ENCODE measurements around the gene NRXN3.

NRXN3 gene

DNA sequence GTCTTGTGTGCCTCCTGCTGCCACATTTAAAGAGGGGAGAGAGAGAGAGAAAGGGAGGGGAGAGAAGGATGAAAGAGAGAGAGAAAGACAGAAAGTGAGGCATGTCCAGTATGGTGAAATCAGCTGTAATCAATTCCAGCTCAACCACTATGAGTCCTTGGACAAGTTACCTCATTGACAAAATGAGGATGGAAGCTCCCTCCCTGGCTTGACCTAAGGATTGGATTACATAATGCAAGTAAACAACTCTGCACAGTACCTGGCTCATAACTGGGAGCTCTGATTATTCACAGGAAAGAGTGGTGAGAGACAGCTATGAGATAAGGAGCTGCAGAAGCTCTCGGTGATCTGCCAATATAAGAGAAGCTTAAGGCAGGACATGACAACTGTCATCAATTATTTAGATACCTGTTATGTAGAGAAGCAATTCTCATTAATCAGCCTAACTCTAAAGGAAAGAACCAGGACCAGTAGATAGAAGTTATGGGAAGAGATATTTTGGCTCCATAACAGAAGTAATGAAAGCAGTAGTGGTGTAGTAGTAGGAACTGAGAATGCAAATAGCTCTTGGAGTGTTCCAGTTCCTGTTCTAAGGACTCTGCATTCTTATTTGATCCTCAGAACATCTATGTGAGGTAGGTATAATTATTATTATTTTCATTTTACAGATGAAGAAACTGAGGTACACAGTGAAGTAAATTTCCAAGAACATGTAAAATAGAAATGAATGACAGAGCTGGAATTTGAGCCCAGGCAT is 1249.6 kb downstream of the NRXN3 start:
- DNase-seq (ENCODE audit: extremely low spot score), result no peak
- POLR2A ChIA-PET, result no interaction called here
- TF ChIP-seq, protein P1, sequence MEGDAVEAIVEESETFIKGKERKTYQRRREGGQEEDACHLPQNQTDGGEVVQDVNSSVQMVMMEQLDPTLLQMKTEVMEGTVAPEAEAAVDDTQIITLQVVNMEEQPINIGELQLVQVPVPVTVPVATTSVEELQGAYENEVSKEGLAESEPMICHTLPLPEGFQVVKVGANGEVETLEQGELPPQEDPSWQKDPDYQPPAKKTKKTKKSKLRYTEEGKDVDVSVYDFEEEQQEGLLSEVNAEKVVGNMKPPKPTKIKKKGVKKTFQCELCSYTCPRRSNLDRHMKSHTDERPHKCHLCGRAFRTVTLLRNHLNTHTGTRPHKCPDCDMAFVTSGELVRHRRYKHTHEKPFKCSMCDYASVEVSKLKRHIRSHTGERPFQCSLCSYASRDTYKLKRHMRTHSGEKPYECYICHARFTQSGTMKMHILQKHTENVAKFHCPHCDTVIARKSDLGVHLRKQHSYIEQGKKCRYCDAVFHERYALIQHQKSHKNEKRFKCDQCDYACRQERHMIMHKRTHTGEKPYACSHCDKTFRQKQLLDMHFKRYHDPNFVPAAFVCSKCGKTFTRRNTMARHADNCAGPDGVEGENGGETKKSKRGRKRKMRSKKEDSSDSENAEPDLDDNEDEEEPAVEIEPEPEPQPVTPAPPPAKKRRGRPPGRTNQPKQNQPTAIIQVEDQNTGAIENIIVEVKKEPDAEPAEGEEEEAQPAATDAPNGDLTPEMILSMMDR (IDR thresholded peaks at IDR 0.05; ENCODE audit: control extremely low read depth, extremely low read depth, low read depth, missing control alignments), result no peak
- CTCF ChIA-PET, result interaction anchor here (0.7 to 1.2 kb wide), 3 partner anchors 12 to 16 kb away, joined by 3 read pairs; no protein-coding TSS in a partner anchor

DNA sequence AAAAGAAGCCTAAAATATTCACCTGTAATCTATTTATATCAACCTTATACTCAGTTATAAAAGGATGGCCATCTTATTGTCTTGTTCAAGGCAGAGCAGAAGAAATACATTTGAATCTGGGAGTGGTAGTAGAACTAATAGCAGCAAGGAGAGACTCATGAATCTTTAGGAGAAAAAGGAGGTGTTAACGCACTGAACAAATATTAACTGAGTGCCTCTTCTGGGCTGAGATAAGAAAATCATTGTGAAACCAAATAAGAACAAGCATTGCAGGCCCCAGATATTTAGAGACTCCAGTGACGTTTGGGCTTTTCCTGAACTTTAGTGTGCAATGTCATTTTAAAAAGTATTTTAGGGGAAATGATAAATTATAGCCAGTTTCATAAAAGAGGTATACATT is 1250.6 kb downstream of the NRXN3 start:
- DNase-seq (ENCODE audit: extremely low spot score), result no peak
- ChIA-PET POLR2A (no interaction called here), CTCF (interaction anchor here (1.2 kb wide), 1 partner anchor 16 kb away, joined by 3 read pairs; no protein-coding TSS in a partner anchor)
- TF ChIP-seq, protein P1 (IDR thresholded peaks at IDR 0.05; ENCODE audit: control extremely low read depth, extremely low read depth, low read depth, missing control alignments), result no peak

DNA sequence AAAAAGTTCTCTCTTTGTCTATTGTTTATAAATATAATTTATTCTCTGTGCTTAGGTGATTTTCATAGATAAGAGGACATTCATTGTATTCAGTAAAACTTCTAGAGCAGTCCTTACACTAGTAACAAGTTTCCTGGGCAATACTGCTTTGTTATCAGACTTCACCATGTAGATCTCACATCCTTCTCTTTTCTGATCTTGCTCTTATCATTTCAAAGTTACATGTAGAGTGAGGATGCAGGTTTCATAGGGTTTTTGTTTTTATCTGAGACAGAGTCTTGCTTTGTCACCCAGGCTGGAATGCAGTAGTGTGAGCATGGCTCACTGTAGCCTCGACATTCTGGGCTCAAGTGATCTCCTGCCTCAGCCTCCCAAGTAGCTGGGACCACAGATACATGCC is 1251.6 kb downstream of the NRXN3 start:
- CTCF ChIA-PET, result no interaction called here
- POLR2A ChIA-PET, result no interaction called here
- DNase-seq (ENCODE audit: extremely low spot score), result no peak
- TF ChIP-seq, protein P1 (IDR thresholded peaks at IDR 0.05; ENCODE audit: control extremely low read depth, extremely low read depth, low read depth, missing control alignments), result no peak

DNA sequence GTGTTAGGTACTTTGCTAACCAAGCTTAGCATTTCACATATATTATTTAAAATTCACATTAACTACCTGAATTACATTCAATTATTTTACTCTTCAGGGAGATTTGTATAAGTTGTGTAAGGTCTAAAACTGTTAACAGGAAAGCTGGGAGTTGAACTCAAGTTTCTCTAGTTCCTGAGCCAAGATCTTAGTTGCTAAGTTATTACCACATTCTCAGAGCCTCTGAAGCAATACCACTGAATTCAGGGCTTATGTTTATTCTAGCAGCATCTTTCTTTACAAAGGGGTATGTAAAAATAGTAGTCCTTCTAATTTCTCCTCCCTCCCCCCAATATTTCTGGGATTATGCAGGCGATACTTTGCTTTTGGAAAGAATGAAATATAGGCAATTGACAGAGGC is 1254.3 kb downstream of the NRXN3 start:
- ChIA-PET CTCF (no interaction called here), POLR2A (no interaction called here)
- DNase-seq (ENCODE audit: extremely low spot score), result no peak
- TF ChIP-seq, protein P1 (IDR thresholded peaks at IDR 0.05; ENCODE audit: control extremely low read depth, extremely low read depth, low read depth, missing control alignments), result no peak

DNA sequence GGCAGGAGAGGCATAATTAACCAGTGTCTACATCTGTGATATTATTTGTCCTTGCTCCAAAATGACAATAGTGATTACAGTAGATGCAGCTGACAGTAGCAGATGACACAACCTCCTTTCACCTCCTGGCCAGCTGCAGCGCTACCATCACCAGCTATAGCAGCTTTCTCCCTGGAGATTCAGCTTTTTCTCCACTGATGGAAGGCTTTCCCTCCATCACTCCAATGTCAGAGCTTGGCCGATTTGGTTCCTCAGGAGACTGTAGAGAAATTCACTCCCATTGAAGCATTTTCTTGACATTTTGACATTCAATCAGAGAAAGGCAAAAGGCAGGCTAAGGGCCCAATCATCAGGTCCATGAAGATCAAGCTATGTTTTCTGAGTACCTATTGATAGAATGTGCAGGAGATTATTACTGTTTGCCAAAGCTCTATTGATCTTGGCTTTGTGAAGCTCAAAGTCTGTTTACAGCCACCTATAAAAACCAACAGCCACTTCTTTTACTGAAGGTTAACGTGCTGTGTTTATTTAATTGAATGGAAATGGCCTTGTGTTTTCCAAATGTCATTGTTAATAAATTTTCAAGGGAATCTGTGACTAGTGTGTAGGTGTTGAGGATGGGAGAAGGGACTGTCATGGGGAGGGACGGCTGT is 1256.1 kb downstream of the NRXN3 start:
- TF ChIP-seq, protein P1 (IDR thresholded peaks at IDR 0.05; ENCODE audit: control extremely low read depth, extremely low read depth, low read depth, missing control alignments), result no peak
- CTCF ChIA-PET, result interaction anchor here (0.9 kb wide), 1 partner anchor 20 kb away, joined by 3 read pairs; no protein-coding TSS in a partner anchor
- POLR2A ChIA-PET, result no interaction called here
- no peak for DNase-seq (ENCODE audit: extremely low spot score)

DNA sequence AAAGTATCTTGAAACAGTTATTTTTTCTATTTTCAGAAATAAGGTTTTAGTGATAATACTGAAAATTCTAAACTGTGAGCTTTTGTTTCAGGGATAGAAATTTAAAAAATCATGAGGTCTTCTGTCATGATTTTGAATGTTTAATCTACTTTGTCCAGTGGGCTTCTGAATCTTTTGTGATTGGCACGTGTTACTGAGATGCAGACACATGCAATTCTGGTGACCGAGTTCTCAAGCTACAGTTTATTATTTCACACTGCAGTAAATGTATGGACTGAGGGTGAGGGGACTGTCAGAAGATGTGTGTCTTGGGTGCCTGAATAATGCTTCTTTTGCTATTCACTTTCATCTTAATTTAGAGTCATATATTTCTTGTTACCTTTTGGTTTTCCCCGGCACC is 1262.5 kb downstream of the NRXN3 start:
- ChIA-PET CTCF (no interaction called here), POLR2A (no interaction called here)
- no peak for DNase-seq (ENCODE audit: extremely low spot score)
- TF ChIP-seq, protein P1 (IDR thresholded peaks at IDR 0.05; ENCODE audit: control extremely low read depth, extremely low read depth, low read depth, missing control alignments), result no peak
